Loucy (cell line): ENCODE measurements around the gene MC2R.

ENCODE experiments used
- EZH2phosphoT487 ChIP-seq: fragments of 200-600 bp; IDR thresholded peaks from 2 replicates; pipeline ENCODE4 v1.6.1; 2018; ENCODE audit warnings: antibody characterized with exemption, mild to moderate bottlenecking, moderate library complexity, borderline replicate concordance
- TF ChIP-seq, protein P1 (sequence below): fragments of 200-600 bp; sonication (generic); conservative IDR thresholded peaks from 2 replicates; pipeline ENCODE4 v1.5.1; 2014; ENCODE audit warnings: mild to moderate bottlenecking, antibody characterized with exemption, low read length

DNA sequence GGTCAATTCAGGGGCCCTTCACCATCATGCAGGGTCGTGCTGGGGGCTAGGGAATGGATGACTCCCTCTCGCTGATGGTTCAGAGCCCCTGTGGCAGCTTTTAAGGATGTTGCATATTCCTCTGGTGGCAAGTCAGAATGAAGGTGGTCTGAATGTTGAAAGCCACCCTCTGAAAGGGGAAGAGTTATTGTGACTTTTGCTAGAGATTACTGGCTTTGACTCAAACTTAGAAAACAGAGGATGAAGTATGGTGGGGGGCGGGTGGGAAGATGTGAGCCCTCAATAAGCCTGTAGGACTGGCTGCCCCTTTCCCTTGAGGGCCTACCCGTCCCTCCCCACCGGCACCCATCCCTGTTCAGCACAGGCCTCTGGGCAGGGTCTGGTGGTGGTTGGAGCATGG, 23.2 kb downstream of the MC2R start:
- TF ChIP-seq, protein P1, sequence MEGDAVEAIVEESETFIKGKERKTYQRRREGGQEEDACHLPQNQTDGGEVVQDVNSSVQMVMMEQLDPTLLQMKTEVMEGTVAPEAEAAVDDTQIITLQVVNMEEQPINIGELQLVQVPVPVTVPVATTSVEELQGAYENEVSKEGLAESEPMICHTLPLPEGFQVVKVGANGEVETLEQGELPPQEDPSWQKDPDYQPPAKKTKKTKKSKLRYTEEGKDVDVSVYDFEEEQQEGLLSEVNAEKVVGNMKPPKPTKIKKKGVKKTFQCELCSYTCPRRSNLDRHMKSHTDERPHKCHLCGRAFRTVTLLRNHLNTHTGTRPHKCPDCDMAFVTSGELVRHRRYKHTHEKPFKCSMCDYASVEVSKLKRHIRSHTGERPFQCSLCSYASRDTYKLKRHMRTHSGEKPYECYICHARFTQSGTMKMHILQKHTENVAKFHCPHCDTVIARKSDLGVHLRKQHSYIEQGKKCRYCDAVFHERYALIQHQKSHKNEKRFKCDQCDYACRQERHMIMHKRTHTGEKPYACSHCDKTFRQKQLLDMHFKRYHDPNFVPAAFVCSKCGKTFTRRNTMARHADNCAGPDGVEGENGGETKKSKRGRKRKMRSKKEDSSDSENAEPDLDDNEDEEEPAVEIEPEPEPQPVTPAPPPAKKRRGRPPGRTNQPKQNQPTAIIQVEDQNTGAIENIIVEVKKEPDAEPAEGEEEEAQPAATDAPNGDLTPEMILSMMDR = no peak
- TF ChIP-seq EZH2phosphoT487 = no peak
